Colon (tissue), 2 donors: Measurements from ENCODE around the gene ARHGAP23.
"Not testable (repeated sequence)": the region's sequence is repeated elsewhere in the genome, so short reads cannot be mapped to it uniquely, and the experiment has no call there.

Experiments used
- FAIRE-seq: peaks from 2 replicates; lab custom pipeline; 2012; peaks lifted over from hg19 to GRCh38; lab: Jason Lieb, UNC
- donor health status: control.
- donor health status: control.

ARHGAP23 gene

DNA sequence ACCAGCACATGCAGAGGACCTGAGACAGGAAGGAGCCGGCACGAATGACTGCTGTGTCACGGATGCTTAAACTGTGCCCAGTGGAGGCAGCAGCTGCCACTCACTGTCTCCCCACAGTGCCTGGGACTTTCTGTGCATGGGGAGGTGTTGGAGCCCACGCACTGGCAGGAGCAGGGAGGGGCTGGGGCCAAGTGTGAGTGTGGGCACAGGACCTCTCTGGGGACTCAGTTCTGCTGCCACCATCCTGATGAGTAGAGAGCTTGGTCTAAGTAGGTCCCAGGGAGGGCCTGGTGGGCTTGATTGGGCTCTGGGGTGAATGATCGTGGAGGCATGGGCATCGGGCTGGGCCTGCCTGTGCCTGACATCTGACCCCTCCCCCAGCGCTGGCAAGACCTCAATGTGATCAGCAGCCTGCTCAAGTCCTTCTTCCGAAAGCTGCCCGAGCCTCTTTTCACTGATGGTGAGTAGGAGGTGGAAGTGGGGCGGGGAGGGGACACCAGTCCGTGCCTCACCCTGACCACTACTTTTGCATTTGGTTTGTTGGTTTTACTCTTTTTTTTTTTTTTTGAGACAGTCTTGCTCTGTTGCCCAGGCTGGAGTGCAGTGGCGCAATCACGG is 57.5 kb downstream of the ARHGAP23 start:
- not testable (repeated sequence) for FAIRE-seq

DNA sequence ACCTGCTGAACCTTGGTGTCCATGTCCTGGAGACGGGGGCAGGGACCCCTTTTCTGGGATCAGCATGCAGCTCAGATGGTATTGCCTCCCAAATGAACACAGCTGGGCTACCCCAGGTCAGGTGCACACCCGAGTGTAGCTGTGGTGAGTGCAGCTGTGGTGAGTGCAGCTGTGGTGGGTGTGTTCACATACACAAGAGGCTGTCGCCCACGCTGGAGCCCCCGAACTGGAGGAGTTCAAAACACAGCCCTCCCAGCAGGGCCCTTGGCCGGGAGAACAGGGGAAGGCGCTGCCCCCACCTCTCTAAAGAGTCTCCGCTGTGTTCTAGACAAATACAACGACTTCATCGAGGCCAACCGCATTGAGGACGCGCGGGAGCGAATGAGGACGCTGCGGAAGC is 61.5 kb downstream of the ARHGAP23 start:
- not testable (repeated sequence) for FAIRE-seq

DNA sequence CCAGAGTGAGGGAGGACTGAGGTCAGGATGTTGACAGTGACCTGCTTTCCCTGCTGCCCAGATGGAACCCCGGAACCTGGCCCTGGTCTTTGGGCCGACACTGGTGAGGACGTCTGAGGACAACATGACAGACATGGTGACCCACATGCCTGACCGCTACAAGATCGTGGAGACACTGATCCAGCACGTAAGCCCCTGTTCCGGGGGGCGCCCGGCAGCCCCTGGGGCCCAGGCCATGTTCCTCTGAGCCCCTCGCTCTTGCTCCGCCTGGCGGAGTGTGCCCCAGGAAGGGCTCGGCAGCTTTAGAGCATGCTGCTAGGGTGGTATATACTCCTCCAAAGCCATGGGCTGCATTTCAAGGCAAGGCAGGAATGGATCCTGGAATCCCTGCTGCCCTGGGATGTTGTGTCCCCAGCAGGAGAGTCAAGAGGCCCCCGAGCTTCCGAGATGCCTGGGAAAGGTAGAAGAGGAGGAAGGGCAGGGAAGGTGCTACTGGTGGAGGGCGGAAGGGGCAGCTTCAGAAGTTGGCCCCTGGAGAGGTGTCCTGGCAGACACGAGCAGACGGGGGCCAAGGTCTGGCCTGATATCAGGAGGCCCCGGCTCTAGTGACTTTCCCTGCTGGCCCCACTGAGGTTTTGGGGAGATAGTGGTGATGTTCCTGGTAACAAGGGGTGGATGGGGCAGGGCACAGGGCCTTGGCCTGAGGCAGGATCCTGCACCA is 63.2 kb downstream of the ARHGAP23 start:
- not testable (repeated sequence) for FAIRE-seq

DNA sequence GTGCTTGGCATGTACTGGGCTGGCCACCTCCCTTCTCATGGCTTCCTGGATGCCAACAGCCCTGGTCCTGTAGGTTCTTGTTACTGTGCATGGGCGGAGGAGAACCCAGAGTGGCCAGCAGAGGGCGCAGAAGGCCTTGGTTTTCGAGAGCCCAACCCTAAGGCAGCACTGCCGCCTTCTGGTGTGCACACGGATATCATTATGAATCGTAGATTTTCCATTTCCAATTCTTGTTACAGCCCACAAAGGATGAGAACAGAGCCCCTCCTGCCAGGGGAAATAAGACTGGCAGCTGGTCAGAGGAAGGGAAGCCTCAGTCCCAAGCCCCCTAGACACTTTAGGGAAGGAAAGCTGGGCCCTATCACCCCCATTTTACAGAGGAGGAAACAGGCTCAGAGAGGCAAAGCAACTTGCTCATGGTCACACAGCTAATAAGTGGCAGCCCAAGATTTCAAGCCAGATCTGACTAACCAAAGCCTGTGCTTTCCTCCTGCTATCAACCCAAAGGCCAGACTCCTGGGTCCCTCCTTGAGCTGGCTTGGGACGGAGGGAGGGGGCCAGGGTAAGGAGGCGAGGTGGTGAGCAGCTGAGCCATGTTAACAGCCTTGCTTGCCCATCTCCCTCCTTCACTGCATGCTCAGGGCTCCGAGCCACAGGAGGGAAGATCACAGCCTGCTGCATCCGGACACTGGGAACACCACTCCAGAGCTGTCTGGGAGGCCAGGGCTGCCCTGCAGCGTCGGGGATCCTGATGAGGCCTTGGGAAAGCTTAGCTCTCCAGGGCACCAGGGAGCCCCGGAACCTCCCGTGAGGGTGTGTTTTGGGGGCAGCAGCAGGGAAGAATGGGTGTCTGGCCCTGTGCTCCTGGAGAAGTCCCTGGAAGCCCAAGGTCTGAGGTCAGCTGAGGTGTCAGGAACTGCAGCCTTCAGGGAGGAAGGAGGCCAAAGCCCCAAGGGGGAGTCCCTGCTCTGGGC is 64.1 kb downstream of the ARHGAP23 start:
- not testable (repeated sequence) for FAIRE-seq

DNA sequence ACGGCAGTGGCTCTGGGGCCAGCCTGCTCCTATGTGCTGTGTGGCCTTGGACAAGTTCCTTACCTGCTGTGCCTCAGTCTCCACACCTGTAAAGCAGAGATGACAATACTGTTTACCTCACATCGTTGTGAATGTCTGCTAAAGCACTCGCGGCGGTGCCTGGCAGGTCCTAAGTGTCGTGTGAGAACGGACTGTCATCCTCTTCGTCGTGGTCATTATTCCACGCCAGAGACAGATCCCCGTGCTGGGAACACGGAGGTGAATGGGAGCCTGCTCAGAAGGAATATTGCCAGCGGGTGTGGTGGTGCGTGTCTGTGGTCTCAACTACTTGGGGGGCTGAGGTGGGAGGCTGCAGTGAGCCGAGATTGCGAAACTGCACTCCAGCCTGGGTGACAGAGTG is 65.9 kb downstream of the ARHGAP23 start:
- FAIRE-seq: not testable (repeated sequence)

DNA sequence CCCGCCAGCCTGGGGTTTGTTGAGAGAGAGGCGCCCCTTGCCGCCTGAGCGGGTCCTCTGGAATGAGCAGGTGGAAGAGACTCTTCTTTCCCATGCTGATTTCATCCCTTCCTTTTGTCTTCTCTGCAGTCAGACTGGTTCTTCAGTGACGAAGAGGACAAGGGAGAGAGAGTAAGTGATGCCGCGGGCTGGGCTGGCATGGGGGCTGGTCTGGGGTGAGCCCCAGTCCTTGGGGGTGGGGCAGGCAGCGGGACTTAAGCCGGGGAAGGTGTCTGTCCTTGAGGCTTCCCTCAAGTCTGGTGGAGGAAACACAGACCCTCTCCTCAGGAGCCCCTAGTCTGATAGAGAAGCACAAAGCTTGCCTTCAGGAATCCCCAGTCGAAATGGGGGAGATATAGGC is 69.4 kb downstream of the ARHGAP23 start:
- FAIRE-seq: not testable (repeated sequence)

DNA sequence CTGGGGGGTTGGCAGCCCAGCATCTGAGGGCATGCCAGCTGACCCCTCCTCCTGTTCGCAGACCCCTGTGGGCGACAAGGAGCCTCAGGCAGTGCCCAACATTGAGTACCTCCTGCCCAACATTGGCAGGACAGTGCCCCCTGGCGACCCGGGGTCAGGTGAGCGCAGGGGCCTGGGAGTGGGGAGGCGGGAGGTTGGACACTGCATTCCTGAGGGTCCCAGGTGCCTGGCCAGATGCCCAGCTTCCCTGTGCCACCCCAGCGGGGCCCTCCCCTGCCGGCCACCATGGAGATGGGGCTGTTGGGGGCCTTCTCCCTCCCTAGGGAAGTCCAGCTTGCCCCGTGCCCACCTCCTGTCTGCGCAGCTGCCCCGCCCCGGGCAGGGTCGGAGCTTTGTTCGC is 70.1 kb downstream of the ARHGAP23 start:
- FAIRE-seq: no peak

DNA sequence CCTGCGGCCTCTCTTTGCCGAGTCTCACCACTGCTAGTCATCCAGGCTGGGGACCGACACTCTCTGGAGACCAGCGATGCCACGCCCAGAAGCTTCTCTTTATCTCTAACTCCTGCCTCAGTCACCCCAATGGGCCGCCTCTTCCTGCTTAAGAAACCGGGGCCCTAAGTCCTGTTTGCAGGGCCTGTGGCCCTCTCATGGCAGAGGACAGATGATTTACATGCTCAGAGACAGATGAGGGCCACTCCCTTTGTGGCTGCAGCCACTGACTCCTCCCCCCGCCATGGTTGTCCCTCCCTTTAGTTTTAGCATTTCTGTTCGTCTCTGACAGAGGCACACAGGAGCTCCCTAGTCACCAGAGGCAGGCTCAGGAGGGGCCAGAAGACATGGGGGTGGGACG is 71.0 kb downstream of the ARHGAP23 start:
- not testable (repeated sequence) for FAIRE-seq

DNA sequence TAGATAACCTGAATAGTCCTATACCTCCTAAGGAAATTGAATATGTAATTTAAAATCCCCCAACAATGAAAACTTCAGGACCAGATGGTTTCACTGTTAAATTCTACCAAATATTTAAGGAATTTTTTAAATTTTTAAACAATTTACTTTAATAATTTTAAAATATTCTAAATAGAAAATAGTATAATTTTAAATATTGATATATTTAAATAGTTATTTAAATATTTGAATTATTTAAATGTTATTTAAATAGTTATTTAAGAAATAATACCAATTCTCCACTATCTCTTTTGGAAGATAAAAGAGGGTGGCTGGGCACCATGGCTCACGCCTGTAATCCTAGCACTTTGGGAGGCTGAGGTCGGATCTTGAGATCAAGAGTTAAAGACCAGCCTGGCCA is 73.5 kb downstream of the ARHGAP23 start:
- not testable (repeated sequence) for FAIRE-seq

DNA sequence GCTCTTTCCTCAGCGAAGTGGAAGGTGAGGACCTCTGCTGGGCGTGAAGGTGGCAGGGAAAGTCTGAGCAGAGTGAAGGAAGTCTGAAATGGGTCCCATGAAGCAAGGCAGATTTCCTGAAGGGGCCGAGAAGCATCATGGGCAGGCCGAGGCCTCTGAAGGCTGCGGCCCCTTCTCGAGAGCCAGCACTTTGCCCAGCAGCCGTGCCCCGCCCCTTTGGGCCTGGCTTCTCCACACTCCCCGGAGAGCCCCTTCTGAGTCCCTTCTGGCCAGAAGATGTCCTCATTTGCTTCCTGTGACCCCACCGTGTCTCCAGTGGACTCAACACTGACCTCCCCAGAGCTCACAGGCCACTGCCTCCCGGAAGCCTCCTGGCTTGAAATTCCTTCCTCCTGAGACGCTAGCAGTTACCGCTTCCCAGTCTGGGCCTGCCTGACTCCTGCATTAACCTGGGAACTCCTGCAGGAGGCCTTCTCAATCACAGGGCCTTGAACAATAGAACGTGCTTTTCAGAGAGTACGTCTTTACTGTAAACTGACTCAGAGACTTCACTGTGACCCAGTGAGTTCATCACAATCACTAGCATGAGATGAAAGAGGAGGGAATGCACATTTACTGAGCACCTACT is 75.1 kb downstream of the ARHGAP23 start:
- not testable (repeated sequence) for FAIRE-seq

DNA sequence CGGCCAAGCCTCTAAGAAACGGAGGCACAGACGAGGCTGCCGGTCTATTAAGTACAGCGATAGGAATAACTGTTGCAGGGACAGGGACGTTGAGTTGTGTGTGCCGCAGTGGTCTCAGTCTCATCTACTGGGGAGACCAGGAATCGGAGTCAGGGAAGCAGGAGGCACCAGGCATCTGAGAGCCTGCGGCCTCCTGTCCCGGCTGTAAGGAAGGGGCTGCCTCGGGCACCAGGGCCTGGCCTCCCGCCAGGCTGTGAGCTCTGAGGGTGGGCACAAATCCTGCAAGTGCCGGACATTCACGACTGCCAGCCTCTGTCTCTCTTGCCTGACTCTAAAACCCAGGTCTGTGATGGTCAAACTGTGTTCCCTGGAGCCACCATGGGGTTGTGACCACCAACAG is 76.0 kb downstream of the ARHGAP23 start:
- FAIRE-seq: no peak

DNA sequence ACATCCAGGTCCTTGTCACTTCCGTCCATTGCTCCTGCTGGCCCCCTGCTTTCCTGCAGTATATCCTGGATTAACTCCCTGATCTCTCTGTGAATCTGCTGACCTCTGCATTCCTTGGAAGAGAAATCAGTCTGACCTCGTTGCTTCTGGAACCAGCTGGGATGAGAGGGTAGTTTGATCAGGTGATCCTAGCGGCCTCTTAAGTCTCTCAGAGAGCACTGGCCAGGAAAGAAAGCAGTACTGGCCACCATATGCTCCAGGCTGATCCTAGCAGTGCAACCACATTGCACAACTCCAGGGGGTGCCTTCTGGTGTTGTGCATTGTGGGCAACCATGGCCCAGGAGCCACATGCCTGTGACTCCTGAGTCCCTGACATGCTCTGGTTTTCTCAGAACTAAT is 79.2 kb downstream of the ARHGAP23 start:
- no peak for FAIRE-seq

DNA sequence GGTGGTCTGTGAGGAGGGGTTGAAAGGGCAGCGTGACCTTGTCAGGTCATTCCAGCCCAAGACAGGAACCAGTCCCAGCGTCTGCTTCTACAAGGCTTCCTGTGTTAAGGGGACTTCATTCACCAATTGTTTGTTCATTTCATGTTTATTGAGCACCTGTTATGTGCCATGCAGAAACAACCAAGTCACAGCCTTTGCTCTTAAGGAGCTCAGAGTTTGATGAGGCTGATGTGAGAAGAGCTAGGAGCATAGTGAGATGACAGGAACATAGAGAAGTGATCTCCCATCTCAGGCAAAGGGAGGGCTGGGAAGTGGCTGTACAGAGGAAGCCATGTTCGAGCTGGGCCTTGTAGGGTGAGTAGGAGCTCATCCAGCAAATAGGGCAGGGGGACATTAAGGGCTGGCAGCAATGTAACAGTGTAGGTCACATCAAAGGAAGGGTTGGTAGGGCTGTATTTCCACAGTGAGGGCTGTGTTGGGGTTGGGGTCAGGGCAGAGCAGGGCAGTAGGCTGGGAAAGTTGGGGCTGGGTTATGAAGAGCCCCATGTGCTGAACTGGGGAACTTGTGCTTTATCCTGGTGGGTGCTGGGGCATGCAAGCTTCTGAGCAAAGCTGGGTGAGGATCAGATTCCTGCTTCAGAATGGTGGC is 79.8 kb downstream of the ARHGAP23 start:
- no peak for FAIRE-seq

DNA sequence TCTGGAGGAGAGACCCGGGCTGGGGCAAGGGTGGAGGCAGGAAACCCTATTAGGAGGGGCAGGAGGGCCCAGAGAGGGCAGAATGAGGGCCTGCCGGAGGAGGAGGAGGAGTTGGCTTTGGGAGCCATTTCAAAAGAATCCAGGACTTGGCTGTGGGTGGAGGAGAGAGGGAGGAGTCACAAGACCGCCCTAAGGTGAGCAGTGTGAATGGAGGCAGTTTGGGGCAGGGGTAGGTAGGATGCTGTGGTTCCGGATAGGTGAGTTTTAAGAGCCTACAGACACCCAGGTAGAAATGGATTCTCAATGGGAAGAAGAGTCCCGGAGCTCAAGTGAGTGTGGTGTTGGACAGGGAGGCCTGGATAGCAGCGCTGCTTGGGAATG is 80.3 kb downstream of the ARHGAP23 start:
- no peak for FAIRE-seq

DNA sequence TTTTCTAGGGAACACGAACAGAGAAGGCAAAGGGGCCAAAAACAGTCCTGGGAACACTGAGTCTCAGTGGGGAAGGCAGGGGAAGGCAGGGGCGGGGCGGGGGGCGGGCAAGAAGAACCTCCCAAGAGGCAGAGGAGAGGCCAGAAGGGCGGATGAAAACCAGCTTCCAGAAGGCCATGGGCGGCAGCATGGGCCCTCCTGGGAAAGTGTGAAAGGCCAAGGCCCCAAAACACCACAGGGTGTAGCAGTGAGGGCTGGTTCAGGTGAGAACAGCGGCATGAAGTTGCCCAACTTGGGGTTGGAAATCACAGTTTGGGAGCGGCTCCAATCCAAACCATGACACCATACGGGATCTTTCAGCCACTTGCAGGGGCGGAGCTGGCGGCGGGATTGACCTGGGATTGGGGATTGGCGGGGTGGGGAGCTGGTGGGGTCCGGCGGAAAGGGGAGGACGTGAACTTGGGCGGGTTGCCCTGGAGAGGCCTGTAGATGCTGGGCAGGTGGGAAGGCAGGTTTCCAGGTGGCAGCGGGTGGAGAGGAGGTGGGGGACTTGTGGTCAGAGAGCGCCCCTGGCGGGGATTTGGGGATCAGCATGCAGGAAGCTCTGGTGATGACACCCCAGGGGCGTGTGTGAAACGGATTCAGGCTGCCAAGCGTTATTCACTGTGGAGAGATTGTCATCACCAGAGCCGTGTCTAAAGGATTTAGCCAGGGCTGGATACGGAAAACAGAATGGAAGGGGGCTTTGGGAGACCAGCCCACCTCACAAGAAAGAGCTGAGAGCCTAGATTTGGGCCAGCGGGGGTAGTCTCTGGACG is 80.9 kb downstream of the ARHGAP23 start:
- no peak for FAIRE-seq

DNA sequence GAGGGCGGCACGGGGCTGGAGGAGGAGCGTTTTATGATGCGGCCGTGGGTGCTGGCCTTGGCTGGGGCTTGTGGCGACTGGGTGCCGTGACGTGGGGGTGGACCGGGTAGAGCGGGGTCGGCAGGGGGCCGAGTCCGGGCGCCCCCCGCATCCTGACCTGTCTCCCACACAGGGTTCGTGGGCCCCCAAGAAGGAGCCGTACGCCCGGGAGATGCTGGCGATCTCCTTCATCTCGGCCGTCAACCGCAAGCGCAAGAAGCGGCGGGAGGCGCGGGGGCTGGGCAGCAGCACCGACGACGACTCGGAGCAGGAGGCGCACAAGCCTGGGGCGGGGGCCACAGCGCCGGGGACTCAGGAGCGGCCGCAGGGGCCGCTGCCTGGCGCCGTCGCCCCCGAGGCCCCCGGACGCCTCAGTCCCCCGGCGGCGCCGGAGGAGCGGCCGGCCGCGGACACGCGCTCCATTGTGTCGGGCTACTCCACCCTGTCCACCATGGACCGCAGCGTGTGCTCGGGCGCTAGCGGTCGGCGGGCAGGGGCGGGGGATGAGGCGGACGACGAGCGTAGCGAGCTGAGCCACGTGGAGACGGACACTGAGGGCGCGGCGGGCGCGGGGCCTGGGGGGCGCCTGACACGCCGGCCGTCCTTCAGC is 81.6 kb downstream of the ARHGAP23 start:
- no peak for FAIRE-seq

DNA sequence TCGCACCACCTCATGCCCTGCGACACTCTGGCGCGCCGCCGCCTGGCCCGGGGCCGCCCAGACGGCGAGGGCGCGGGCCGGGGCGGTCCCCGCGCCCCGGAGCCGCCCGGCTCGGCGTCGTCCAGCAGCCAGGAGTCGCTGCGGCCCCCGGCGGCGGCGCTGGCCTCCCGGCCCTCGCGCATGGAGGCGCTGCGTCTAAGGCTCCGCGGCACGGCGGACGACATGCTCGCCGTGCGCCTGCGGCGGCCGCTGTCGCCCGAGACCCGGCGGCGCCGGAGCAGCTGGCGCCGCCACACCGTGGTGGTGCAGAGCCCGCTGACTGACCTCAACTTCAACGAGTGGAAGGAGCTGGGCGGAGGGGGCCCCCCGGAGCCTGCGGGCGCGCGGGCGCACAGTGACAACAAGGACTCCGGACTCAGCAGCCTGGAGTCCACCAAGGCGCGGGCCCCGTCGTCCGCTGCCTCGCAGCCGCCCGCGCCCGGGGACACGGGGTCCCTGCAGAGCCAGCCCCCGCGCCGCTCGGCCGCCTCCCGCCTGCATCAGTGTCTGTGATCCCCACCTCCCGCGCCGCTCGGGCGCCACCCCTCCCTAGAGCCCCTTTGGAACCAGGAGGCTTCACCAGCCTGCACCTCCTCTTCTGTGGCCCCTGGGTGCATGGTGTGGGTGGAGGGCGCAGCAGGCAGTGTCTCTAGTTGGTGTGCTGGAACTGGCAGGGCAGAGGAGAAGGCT is 82.3 kb downstream of the ARHGAP23 start:
- FAIRE-seq: no peak

DNA sequence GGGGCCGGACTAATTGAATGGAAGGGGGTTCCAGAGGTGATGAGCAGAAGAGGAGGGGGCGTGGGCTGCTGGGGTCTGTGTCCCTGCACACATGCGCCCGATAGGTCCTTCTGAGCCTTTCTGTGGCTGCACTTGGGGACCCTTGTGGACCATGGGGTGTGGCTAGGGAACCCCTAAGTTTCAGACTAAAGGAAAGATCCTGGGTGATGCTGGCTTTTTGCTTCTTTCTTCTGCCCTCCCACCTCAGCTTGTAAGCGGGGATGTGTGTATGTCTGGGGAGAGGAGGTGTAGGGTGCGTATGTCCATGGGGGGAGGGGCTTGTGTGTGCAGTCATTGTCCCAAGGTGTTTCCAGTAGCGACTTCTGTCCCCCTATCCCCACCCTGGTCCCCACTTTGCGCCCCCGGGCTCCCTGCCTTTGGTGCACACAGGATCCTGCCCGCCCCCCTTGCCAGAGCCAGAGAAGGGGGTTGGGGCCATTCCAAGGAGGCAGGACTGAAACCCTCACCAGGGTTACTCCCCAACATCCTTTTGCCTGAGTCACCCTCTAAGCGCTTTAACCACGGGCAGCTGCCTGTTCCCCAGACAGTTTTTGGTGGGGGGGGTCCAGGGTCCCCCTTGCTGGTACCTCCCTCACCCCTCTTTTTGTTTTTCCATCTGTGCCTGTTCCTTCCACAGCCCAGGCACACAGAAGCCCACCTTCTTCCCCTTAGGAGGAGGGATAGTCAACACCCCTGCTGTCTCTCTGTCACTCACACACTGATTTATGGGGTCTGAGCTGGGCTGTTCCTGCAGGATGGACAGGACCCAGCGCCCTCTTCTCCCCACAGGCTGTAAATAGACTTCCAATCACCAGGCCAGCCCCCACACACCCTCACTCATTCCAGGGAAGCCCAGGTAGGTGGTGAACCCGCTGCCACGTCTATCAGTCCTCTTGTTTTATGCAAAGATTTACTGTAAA is 83.2 kb downstream of the ARHGAP23 start:
- FAIRE-seq: no peak
